Endodermal cell (in vitro differentiated cells): Measurements from ENCODE around the gene KIF26B. TPM values are rescaled to one million over a fixed set of nuclear protein-coding genes. Genes with fewer than 3 reads are reported as not detected.
"Not testable (repeated sequence)": the region's sequence is repeated elsewhere in the genome, so short reads cannot be mapped to it uniquely, and the experiment has no call there.

ENCODE experiments used
- DNase-seq: peaks from one replicate; pipeline ENCODE4 v3.0.0-alpha.2; 2017
- H3K27ac ChIP-seq: 2 replicates; pipeline ENCODE4 v1.5.1; 2013; ENCODE audit warnings: mild to moderate bottlenecking, low read depth, low read length, moderate library complexity
- H3K27me3 ChIP-seq: 2 replicates; pipeline ENCODE4 v1.6.1; 2013; ENCODE audit warnings: mild to moderate bottlenecking, low read length, moderate library complexity; ENCODE audit not compliant: insufficient read depth, control insufficient read depth, poor library complexity, severe bottlenecking
- H3K36me3 ChIP-seq: 2 replicates; pipeline ENCODE4 v1.7.0; 2013; ENCODE audit warnings: mild to moderate bottlenecking, low read length, moderate library complexity; ENCODE audit not compliant: control insufficient read depth, insufficient read depth
- H3K4me1 ChIP-seq: one replicate; pipeline ENCODE4 v1.7.0; 2013; ENCODE audit warnings: low read length; ENCODE audit not compliant: control insufficient read depth, insufficient read depth
- H3K4me3 ChIP-seq: 2 replicates; pipeline ENCODE4 v1.5.1; 2013; ENCODE audit warnings: mild to moderate bottlenecking, low read length, moderate library complexity
- H3K9ac ChIP-seq: 2 replicates; pipeline ENCODE4 v1.6.1; 2013; ENCODE audit warnings: mild to moderate bottlenecking, low read length, moderate library complexity; ENCODE audit not compliant: poor library complexity, severe bottlenecking; ENCODE audit errors: extremely low read depth
- H3K9me3 ChIP-seq: 2 replicates; pipeline ENCODE4 v1.6.1; 2013; ENCODE audit warnings: mild to moderate bottlenecking, low read length, moderate library complexity; ENCODE audit not compliant: control insufficient read depth
- H3K27ac Mint-ChIP-seq: 2 replicates; pipeline ENCODE4 v1.8.0; 2020; ENCODE audit warnings: mixed read lengths
- H3K27me3 Mint-ChIP-seq: 2 replicates; pipeline ENCODE4 v1.8.0; 2021; ENCODE audit warnings: mild to moderate bottlenecking, mixed read lengths; ENCODE audit not compliant: insufficient read depth
- H3K36me3 Mint-ChIP-seq: 2 replicates; pipeline ENCODE4 v1.8.0; 2020; ENCODE audit warnings: low read depth, mixed read lengths
- H3K4me1 Mint-ChIP-seq: 2 replicates; pipeline ENCODE4 v1.8.0; 2020; ENCODE audit warnings: mixed read lengths
- H3K4me3 Mint-ChIP-seq: 2 replicates; pipeline ENCODE4 v1.8.0; 2020; ENCODE audit warnings: mild to moderate bottlenecking, moderate library complexity, mixed read lengths
- H3K9me3 Mint-ChIP-seq: 2 replicates; pipeline ENCODE4 v1.8.0; 2020; ENCODE audit warnings: mild to moderate bottlenecking, mixed read lengths
- CTCF ChIP-seq: fragments of 200-600 bp; sonication (generic); conservative IDR thresholded peaks from 2 replicates; pipeline ENCODE4 v1.5.0; 2021; ENCODE audit warnings: antibody characterized with exemption, mild to moderate bottlenecking
- WGBS, 2 experiments: methylation state at CpG; one replicate each; pipeline versions ENCODE4 v1.1.5 to v1.1.7; 2013; ENCODE audit warnings: missing lambda C conversion rate in 2 of 2, mixed read lengths in 1 of 2; ENCODE audit not compliant: insufficient coverage in 1 of 2, insufficient read length in 1 of 2; 5-methylcytosine and 5-hydroxymethylcytosine counted together
- total RNA-seq, 2 donors: library from RNA; stranded (reverse); fragmentation: NEBNext Ultra II Directional in 1 of 2; extraction: Animal tissue kit (Norgen Biotek cat#: 25700) in 1 of 2; gene quantifications; 2 replicates in 1 of 2; 3 replicates in 1 of 2; pipeline ENCODE4 v1.2.1, GENCODE V29; 2021

KIF26B gene
- total RNA-seq, 2 donors from 2014 or later: 12.3 to 21.0 TPM

GRCh38 chr1:245730801-245731200 lies 576.0 kb downstream of the KIF26B start:
- H3K27me3 ChIP-seq: peaks cover 22% of the 10 kb centered on the region
- Mint-ChIP-seq H3K36me3 (no peaks in the 10 kb centered on the region), H3K4me3 (no peak overlapping the region), H3K4me1 (no peaks in the 10 kb centered on the region), H3K27ac (no peak overlapping the region), H3K9me3 (peaks cover 33% of the 10 kb centered on the region), H3K27me3 (peaks cover 62% of the 10 kb centered on the region)
- TF ChIP-seq CTCF: no peak
- DNase-seq: no peak
- H3K27ac ChIP-seq: no peak overlapping the region
- no peak overlapping the region for H3K4me3 ChIP-seq
- no peaks in the 10 kb centered on the region for H3K36me3 ChIP-seq
- no peak overlapping the region for H3K9ac ChIP-seq
- no peaks in the 10 kb centered on the region for H3K4me1 ChIP-seq
- 91 to 100% methylated on average over 2 of the region's 2 CpGs for WGBS, 2 experiments
- peaks cover 11% of the 10 kb centered on the region for H3K9me3 ChIP-seq

- H3K4me3 ChIP-seq, H3K4me1 Mint-ChIP-seq, H3K27ac ChIP-seq, H3K9me3 Mint-ChIP-seq, H3K4me1 ChIP-seq, H3K27ac Mint-ChIP-seq, H3K9ac ChIP-seq, H3K36me3 ChIP-seq, H3K4me3 Mint-ChIP-seq, DNase-seq, H3K36me3 Mint-ChIP-seq, H3K9me3 ChIP-seq: not testable (repeated sequence)
- H3K27me3 ChIP-seq: peaks cover 99% of the 10 kb centered on the region
- 93 to 100% methylated on average over 1 of the region's 1 CpG for WGBS, 2 experiments
- peaks cover 89% of the 10 kb centered on the region for H3K27me3 Mint-ChIP-seq
These were observed 585.6 kb downstream of the KIF26B start for GRCh38 chr1:245740336-245740735.

DNA sequence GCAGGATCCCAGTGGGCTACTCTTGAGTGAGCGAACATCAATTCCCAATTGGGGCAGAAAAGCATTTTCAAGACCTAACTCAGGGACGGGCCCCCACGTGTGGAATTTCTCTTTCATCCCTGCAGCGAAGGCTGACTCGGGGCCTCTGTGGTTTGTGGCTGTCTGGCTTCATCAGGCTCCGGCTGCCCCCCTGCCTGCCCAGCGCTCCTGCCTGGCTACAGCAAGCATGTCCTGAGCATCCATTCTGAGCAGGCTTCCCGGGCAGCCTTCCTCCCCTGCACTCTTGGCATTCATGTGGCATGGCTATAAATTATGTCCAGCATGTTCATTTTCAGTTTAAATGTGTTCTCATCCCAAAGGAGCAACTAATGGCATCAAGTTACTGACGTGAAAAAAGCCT lies 588.1 kb downstream of the KIF26B start:
- no peak overlapping the region for H3K9ac ChIP-seq
- no peaks in the 10 kb centered on the region for H3K4me1 ChIP-seq
- H3K27me3 ChIP-seq: peaks cover 99% of the 10 kb centered on the region
- Mint-ChIP-seq H3K36me3 (peaks cover 10% of the 10 kb centered on the region), H3K4me1 (peaks cover 7% of the 10 kb centered on the region), H3K9me3 (peaks cover 28% of the 10 kb centered on the region), H3K27me3 (peaks cover 99% of the 10 kb centered on the region), H3K27ac (no peak overlapping the region), H3K4me3 (no peak overlapping the region)
- H3K27ac ChIP-seq: no peak overlapping the region
- peaks cover 16% of the 10 kb centered on the region for H3K9me3 ChIP-seq
- H3K4me3 ChIP-seq: no peak overlapping the region
- no peak for DNase-seq
- WGBS, 2 experiments: 83 to 86% methylated on average over 8 to 9 of the region's 9 CpGs
- no peak for TF ChIP-seq CTCF
- H3K36me3 ChIP-seq: no peaks in the 10 kb centered on the region

- no peak for DNase-seq
- H3K4me1 Mint-ChIP-seq: peaks cover 13% of the 10 kb centered on the region
- WGBS, 2 experiments: 83 to 89% methylated on average over 9 to 10 of the region's 10 CpGs
- peaks cover 10% of the 10 kb centered on the region for H3K36me3 Mint-ChIP-seq
- no peak overlapping the region for H3K4me3 Mint-ChIP-seq
- Histone ChIP-seq H3K9me3 (peaks cover 16% of the 10 kb centered on the region), H3K36me3 (no peaks in the 10 kb centered on the region), H3K27me3 (peaks cover 93% of the 10 kb centered on the region), H3K9ac (no peak overlapping the region), H3K4me1 (no peaks in the 10 kb centered on the region), H3K4me3 (no peak overlapping the region), H3K27ac (no peak overlapping the region)
- H3K27me3 Mint-ChIP-seq: peaks cover 97% of the 10 kb centered on the region
- peaks cover 27% of the 10 kb centered on the region for H3K9me3 Mint-ChIP-seq
- H3K27ac Mint-ChIP-seq: no peak overlapping the region
- no peak for TF ChIP-seq CTCF
These were observed 593.5 kb downstream of the KIF26B start for GRCh38 chr1:245748240-245748639.
